22Rv1 (cell line): Measurements from ENCODE around the gene PIP5K1B.

Experiments used
- H3K27ac ChIP-seq: fragments of 450-650 bp; 2 replicates; pipeline ENCODE4 v1.5.1; 2017
- ZFX ChIP-seq: fragments of 450-650 bp; IDR thresholded peaks from 2 replicates; pipeline ENCODE4 v1.6.1; 2017; ENCODE audit warnings: antibody characterized with exemption, borderline replicate concordance
- TF ChIP-seq, protein P1 (sequence below): fragments of 450-650 bp; IDR thresholded peaks from 2 replicates; pipeline ENCODE4 v1.5.1; 2017; ENCODE audit warnings: mild to moderate bottlenecking

PIP5K1B gene

DNA sequence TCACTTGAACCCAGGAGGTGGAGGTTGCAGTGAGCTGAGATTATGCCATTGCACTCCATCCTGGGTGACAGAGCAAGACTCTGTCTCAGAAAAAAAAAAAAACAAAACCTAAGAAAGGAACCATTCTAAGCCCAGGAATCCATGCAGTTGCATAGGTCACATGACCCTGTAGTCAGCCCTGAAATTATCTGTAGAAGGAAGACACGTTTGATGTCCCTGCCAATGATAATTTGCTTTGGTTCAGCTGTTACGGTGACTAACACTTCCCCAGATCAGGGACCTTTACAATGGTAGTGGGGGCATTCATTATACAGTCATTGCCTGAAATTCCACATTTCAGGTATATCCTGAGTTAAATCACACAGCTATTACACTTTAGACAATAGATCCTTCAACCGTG, 258.4 kb downstream of the PIP5K1B start:
- H3K27ac ChIP-seq, result no peak overlapping the region
- TF ChIP-seq, protein P1, sequence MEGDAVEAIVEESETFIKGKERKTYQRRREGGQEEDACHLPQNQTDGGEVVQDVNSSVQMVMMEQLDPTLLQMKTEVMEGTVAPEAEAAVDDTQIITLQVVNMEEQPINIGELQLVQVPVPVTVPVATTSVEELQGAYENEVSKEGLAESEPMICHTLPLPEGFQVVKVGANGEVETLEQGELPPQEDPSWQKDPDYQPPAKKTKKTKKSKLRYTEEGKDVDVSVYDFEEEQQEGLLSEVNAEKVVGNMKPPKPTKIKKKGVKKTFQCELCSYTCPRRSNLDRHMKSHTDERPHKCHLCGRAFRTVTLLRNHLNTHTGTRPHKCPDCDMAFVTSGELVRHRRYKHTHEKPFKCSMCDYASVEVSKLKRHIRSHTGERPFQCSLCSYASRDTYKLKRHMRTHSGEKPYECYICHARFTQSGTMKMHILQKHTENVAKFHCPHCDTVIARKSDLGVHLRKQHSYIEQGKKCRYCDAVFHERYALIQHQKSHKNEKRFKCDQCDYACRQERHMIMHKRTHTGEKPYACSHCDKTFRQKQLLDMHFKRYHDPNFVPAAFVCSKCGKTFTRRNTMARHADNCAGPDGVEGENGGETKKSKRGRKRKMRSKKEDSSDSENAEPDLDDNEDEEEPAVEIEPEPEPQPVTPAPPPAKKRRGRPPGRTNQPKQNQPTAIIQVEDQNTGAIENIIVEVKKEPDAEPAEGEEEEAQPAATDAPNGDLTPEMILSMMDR, result no peak
- no peak for TF ChIP-seq ZFX

DNA sequence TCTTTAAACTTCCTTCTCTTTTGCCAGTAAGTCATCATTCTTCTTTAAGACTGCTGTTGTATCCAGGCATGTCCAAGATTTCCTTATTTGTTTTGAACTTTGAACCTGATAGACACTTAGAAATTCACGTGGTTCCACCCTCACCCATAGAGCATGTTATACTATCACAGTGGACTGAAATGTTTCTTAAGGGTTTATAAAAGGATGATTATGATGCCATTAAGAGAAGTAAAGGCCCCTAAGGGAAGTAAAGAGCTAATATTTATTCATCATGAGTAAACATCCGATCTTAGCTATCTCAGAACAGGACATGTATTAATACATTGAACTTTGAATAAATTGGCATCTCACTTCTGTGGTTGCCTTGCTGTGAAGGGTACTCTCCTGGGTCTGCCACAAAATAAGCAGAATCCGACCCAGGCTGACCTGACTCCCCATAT, 259.1 kb downstream of the PIP5K1B start:
- peak overlapping the region; percentile 45 for H3K27ac ChIP-seq

DNA sequence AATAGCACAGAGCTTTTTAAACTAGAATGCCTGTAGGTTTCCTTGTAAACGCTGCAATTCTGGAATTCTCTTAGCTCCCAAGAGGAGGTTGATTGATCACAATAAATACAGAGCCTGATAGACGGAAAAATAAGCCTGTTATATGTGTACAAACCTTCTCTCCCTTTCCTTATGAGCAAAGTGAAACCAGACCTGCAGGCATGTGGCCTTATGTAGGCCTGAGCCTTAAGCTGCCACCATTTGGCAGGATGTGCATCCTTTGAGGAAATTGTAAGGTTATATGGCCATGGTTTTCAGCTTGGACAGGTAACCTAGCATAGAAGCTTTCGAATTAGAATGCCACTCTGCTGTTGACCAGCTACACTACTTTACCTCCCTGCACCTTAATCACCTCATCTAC, 259.7 kb downstream of the PIP5K1B start:
- H3K27ac ChIP-seq, result peak overlapping the region; percentile 45
- TF ChIP-seq, protein P1, result no peak
- no peak for TF ChIP-seq ZFX

More for the DNA sequence above, 259.1 kb downstream of the PIP5K1B start:
- TF ChIP-seq, protein P1, result no peak
- no peak for TF ChIP-seq ZFX

DNA sequence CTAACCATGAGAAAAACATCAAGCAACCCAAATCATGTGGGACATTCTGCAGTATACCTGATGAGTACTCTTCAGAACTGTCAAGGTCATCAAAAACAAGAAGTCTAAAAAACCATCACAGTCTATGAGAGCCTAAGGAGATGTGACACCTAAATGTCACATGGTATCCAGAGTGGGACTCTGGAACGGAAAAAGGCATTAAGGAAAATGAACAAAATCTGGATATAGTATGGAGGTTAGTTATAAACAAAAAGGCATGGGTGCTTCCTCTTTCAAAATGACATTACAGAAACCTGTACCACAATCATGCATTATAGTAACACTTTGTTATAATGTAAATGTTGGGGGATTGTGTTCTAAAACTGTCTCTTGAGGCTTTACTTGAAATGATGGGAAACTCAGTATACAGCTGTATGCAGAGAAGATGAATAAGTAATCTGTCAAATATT, 261.5 kb downstream of the PIP5K1B start:
- H3K27ac ChIP-seq, result no peak overlapping the region
- TF ChIP-seq ZFX, result no peak
- TF ChIP-seq, protein P1, result no peak

DNA sequence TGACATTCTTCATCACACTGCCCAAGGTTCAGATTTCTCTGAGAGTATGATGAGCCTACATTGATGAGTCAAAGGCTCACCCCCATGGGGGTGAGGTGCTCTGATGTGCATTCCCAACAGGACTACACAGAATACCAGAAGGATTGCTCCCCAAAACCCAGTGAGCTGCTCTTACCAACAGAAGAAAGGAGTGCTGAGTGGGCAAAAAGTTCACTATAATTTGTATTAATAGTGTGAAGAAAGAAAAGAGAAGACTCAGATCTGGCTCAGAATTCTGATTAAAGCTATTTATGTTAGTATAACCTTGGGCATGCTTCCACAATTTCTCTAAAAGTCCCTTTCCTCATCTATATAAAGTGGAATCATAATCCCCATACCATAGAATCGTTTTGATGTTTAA, 262.8 kb downstream of the PIP5K1B start:
- no peak for TF ChIP-seq ZFX
- TF ChIP-seq, protein P1, result no peak
- no peak overlapping the region for H3K27ac ChIP-seq

DNA sequence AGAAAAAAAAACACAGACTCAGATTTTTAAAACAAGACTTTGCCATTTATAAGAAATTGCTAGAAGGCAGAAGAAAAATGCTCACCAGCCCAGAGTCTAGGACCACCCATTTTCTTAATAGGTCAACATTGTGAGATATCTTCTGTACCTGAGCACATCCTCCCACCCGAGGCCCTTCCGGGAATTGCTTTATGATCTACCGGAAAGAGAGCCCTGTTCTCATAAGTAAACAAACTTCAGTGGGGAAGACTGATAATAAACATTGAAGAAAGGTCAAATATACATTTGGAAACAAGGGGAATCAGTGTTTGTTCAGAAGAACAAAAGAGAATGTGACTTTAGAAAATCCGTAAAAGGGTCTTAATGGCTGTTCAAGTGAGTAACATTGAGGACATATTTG, 264.5 kb downstream of the PIP5K1B start:
- TF ChIP-seq ZFX, result no peak
- TF ChIP-seq, protein P1, result no peak
- H3K27ac ChIP-seq, result no peak overlapping the region

DNA sequence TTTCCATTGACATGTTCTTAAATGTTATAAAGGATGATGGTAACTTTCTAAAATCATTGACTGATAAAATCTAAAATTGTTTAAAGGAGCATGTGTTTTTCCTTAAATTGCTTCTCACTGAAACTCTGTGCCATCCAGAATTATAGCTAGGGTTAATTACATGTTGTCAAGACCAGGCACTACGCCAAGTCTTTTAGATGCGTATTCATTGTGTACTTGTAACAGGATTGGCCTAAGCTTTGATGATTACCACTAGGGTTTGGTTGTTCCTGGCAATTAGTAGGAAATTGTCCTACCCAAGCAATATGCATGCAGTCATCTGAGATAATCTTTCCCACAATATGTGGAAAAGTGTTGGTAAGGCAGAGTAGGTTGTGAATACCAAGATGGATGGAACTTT, 265.1 kb downstream of the PIP5K1B start:
- TF ChIP-seq, protein P1, result no peak
- TF ChIP-seq ZFX, result no peak
- no peak overlapping the region for H3K27ac ChIP-seq
